GM12878 (cell line): ENCODE results near the gene SFXN4. TPM values are rescaled to one million over a fixed set of nuclear protein-coding genes. Genes with fewer than 3 reads are reported as not detected.

Experiments used
- ATAC-seq: fragments of 200-7000 bp; cut with Tn5 transposase; 3 replicates; pipeline ENCODE4 v1.9.1; 2020; ENCODE audit warnings: mild to moderate bottlenecking, moderate library complexity
- BruUV-seq: library from RNA; stranded (reverse); fragments of 400-500 nt; replicated peaks from 2 replicates; lab custom pipeline; 2021; lab: Mats Ljungman, UMichigan
- CTCF ChIA-PET: fragments of 300-600 bp; sonication (Branson Sonifier 250); formaldehyde crosslinking; extraction: SDS; loops from one replicate; lab custom pipeline; 2021; ENCODE audit warnings: inconsistent platforms; lab: Yijun Ruan, JAX
- POLR2A ChIA-PET: fragments of 350-600 bp; formaldehyde crosslinking; extraction: SDS; loops from one replicate; lab custom pipeline; 2021; ENCODE audit warnings: inconsistent platforms; lab: Charles Lee
- RAD21 ChIA-PET: fragments of 300-600 bp; sonication (Branson Sonifier 250); formaldehyde crosslinking; loops from one replicate; lab custom pipeline; 2023; ENCODE audit warnings: antibody characterized with exemption; ENCODE audit not compliant: unreplicated experiment; lab: Charles Lee
- SMC1A ChIA-PET: fragments of 300-600 bp; sonication (Branson Sonifier 250); formaldehyde crosslinking; loops from one replicate; lab custom pipeline; 2023; ENCODE audit not compliant: unreplicated experiment, uncharacterized antibody; lab: Charles Lee
- DNase-seq: peaks from one replicate; pipeline ENCODE4 v3.0.0-alpha.2; 2011; ENCODE audit warnings: low read depth, low spot score
- FAIRE-seq: peaks from 3 replicates; lab custom pipeline; 2011; peaks lifted over from hg19 to GRCh38; lab: Jason Lieb, UNC
- H2AFZ ChIP-seq: 2 replicates; pipeline ENCODE4 v1.6.0; 2011; ENCODE audit warnings: low read depth, low read length, control low read depth; ENCODE audit not compliant: control insufficient read depth
- H3K27ac ChIP-seq: 2 replicates; pipeline ENCODE4 v1.5.1; 2011; ENCODE audit warnings: control low read depth; ENCODE audit not compliant: control insufficient read depth, insufficient read depth
- H3K27me3 ChIP-seq, 2 experiments: replicated peaks in 1 of 2; 2 replicates each; pipeline versions ENCODE4 v1.6.0 to v1.6.1; 2011; ENCODE audit warnings: low read length in 1 of 2; ENCODE audit not compliant: control insufficient read depth in 2 of 2, insufficient read depth in 2 of 2
- H3K36me3 ChIP-seq, 2 experiments: 2 replicates each; pipeline ENCODE4 v1.5.1; 2011; ENCODE audit warnings: low read length in 1 of 2; ENCODE audit not compliant: control insufficient read depth in 2 of 2, insufficient read depth in 2 of 2
- H3K4me1 ChIP-seq: 2 replicates; pipeline ENCODE4 v1.6.1; 2011; ENCODE audit warnings: mild to moderate bottlenecking, low read length, moderate library complexity, mixed read lengths; ENCODE audit not compliant: control insufficient read depth, insufficient read depth
- H3K4me2 ChIP-seq: 2 replicates; pipeline ENCODE4 v1.6.0; 2011; ENCODE audit warnings: control low read depth; ENCODE audit not compliant: control insufficient read depth, insufficient read depth
- H3K4me3 ChIP-seq: fragments of 200-600 bp; sonication (generic); 2 replicates; pipeline ENCODE4 v1.5.1; 2016
- H3K79me2 ChIP-seq: 2 replicates; pipeline ENCODE4 v1.6.0; 2011; ENCODE audit warnings: low read length; ENCODE audit not compliant: control insufficient read depth, insufficient read depth
- H3K9ac ChIP-seq: 2 replicates; pipeline ENCODE4 v1.8.0; 2011; ENCODE audit warnings: low read length, control low read depth, mixed read lengths; ENCODE audit not compliant: control insufficient read depth, insufficient read depth
- H3K9me3 ChIP-seq: replicated peaks from 3 replicates; pipeline ENCODE4 v1.5.1; 2011; ENCODE audit warnings: mild to moderate bottlenecking, low read length; ENCODE audit not compliant: control insufficient read depth, insufficient read depth
- H4K20me1 ChIP-seq: 2 replicates; pipeline ENCODE4 v1.6.0; 2011; ENCODE audit not compliant: control insufficient read depth, insufficient read depth
- CHD2 ChIP-seq: IDR thresholded peaks from 2 replicates; pipeline ENCODE4 v1.6.1; 2011; ENCODE audit warnings: low read depth, low read length, improper control_type of control experiment, borderline replicate concordance
- E4F1 ChIP-seq: fragments of 450-650 bp; IDR thresholded peaks from 2 replicates; pipeline ENCODE4 v1.6.1; 2018; ENCODE audit warnings: borderline replicate concordance, mild to moderate bottlenecking; ENCODE audit not compliant: partially characterized antibody
- EED ChIP-seq: sonication (generic); IDR thresholded peaks from 2 replicates; pipeline ENCODE4 v1.6.1; 2016; ENCODE audit warnings: antibody characterized with exemption, low read depth
- ETV6 ChIP-seq, 2 experiments: fragments of 450-650 bp in 1 of 2; IDR thresholded peaks in 1 of 2; conservative IDR thresholded peaks in 1 of 2; 2 replicates each; pipeline ENCODE4 v1.6.1; 2014; ENCODE audit warnings: antibody characterized with exemption in 1 of 2, borderline replicate concordance in 1 of 2, low read depth in 1 of 2, mild to moderate bottlenecking in 1 of 2, moderate library complexity in 1 of 2
- FOS ChIP-seq: IDR thresholded peaks from 3 replicates; pipeline ENCODE4 v1.6.1; 2011; ENCODE audit warnings: borderline replicate concordance; ENCODE audit not compliant: insufficient read length; ENCODE audit errors: extremely low read depth
- GATAD2B ChIP-seq: fragments of 450-650 bp; conservative IDR thresholded peaks from 2 replicates; pipeline ENCODE4 v1.6.1; 2017; ENCODE audit warnings: low read depth, mild to moderate bottlenecking, moderate library complexity
- LARP7 ChIP-seq: fragments of 450-650 bp; IDR thresholded peaks from 2 replicates; pipeline ENCODE4 v1.6.1; 2017; ENCODE audit warnings: mild to moderate bottlenecking
- MLLT1 ChIP-seq: fragments of 450-650 bp; IDR thresholded peaks from 2 replicates; pipeline ENCODE4 v1.6.1; 2016; ENCODE audit warnings: mild to moderate bottlenecking
- NR2C2 ChIP-seq: IDR thresholded peaks from 2 replicates; pipeline ENCODE4 v1.6.1; 2011; ENCODE audit warnings: borderline replicate concordance, low read depth; ENCODE audit not compliant: control insufficient read depth, insufficient read length
- WGBS: methylation state at CpG from one replicate; pipeline ENCODE4 v1.1.6; 2016; ENCODE audit warnings: low lambda C conversion rate; ENCODE audit not compliant: insufficient replicate concordance, insufficient coverage; ENCODE audit errors: missing lambda C conversion rate; 5-methylcytosine and 5-hydroxymethylcytosine counted together
- in situ Hi-C: fragments of 300-500 bp; cut with MboI; formaldehyde crosslinking; loops from 9 replicates; pipeline ENCODE4 v1.14.3; 2018; ENCODE audit warnings: mixed read lengths
- intact Hi-C: fragments of 100-400 bp; cut with micrococcal nuclease; formaldehyde crosslinking; loops from one replicate; pipeline ENCODE4 v1.14.2; 2022; ENCODE audit not compliant: unreplicated experiment
- polyA plus RNA-seq, 11 experiments: library from polyadenylated mRNA; depleted of rRNA in 4 of 11; unstranded in 6 of 11; stranded (reverse) in 5 of 11; fragments of >200 nt; fragmentation: Nextera tagmentation in 4 of 11; fragmentation: Illumina TruSeq in 1 of 11; extraction: Ambion mirVana in 4 of 11; extraction: Trizol in 1 of 11; gene quantifications; 1 replicate in 1 of 11; 2 replicates in 10 of 11; pipeline versions ENCODE4 v1.2.1 to v1.2.3, GENCODE V29; 2011 to 2016; ENCODE audit warnings: inconsistent platforms in 2 of 11, missing spikeins in 2 of 11, low read depth in 1 of 11
- total RNA-seq, 4 experiments: library from RNA; depleted of rRNA in 3 of 4; stranded (reverse); fragments of >200 nt in 3 of 4; fragmentation: Illumina TruSeq in 1 of 4; extraction: Trizol in 1 of 4; gene quantifications; 2 replicates each; pipeline versions ENCODE4 v1.2.1 to v1.2.3, GENCODE V29; 2013 to 2021

Gene SFXN4
- total and polyA plus RNA-seq, 10 of the 15 experiments (the other 5 are each of a cell fraction or from before 2014, with no cell fraction given): 40.7 to 111 (median 48.8) TPM

- peak; percentile 46 for TF ChIP-seq MLLT1
- TF ChIP-seq, all 136 proteins: peak for 13
These were observed 33.8 kb downstream of the SFXN4 start (continued) for GRCh38 chr10:119131512-119132240.

GRCh38 chr10:119129721-119130120 is 35.8 kb downstream of the SFXN4 start:
- ChIA-PET POLR2A (no interaction called here), SMC1A (interaction anchor here (1.3 kb wide), 1 partner anchor 34 kb away, joined by 3 read pairs; no protein-coding TSS in a partner anchor), CTCF (no interaction called here), RAD21 (no interaction called here)
- H3K27ac ChIP-seq: no peak overlapping the region
- H3K36me3 ChIP-seq: no peaks in the 10 kb centered on the region; a peak in 2 of 4 replicates
- in situ Hi-C loops (no loop called here), intact Hi-C loops (no loop called here)
- no peak overlapping the region for H3K4me3 ChIP-seq
- no peak overlapping the region for H2AFZ ChIP-seq
- H4K20me1 ChIP-seq: no peaks in the 10 kb centered on the region
- H3K27me3 ChIP-seq: no peaks in the 10 kb centered on the region
- BruUV-seq: no TSS peak
- H3K9me3 ChIP-seq: no peaks in the 10 kb centered on the region
- FAIRE-seq: no peak
- no peak overlapping the region for H3K4me2 ChIP-seq
- TF ChIP-seq GATAD2B: no peak
- TF ChIP-seq E4F1: no peak
- no peak for TF ChIP-seq ETV6 (conservative IDR thresholded peaks at IDR 0.05 in 1 of 2, IDR thresholded peaks at IDR 0.05 in 1 of 2; ENCODE audit: borderline replicate concordance in 1 of 2, low read depth in 1 of 2)
- no peak for TF ChIP-seq NR2C2
- no peak for TF ChIP-seq EED
- no peak for TF ChIP-seq FOS
- no peak for TF ChIP-seq LARP7
- TF ChIP-seq CHD2: no peak
- H3K79me2 ChIP-seq: no peaks in the 10 kb centered on the region
- peaks cover 14% of the 10 kb centered on the region for H3K4me1 ChIP-seq
- WGBS: 70% methylated on average over 4 of the region's 4 CpGs
- no peak overlapping the region for H3K9ac ChIP-seq
- ATAC-seq: no peak
- DNase-seq: no peak
